ENCODE measurements around the gene SGMS2. TPM values are rescaled to one million over a fixed set of nuclear protein-coding genes. Genes with fewer than 3 reads are reported as not detected.

SGMS2 gene
- total and polyA plus RNA-seq, 2 of the 4 experiments (the other 2 are of a cell fraction), result 13.4 to 37.5 TPM

- dilution Hi-C loops (cut with HindIII; ENCODE audit: low sequenced_read_pairs, unreplicated experiment), result no loop called here
Measured at GRCh38 chr4:107809210-107809609, 15.5 kb upstream of the SGMS2 start.

More at GRCh38 chr4:107809210-107809609, 15.5 kb upstream of the SGMS2 start:
- Histone ChIP-seq H2AK9ac (replicated peaks; ENCODE audit: low read depth, low read length, poor library complexity) (no peak overlapping the region), H3K36me3 (ENCODE audit: control insufficient read depth, insufficient read depth, low read length) (no peaks in the 10 kb centered on the region), H4K5ac (ENCODE audit: low read depth, low read length) (no peak overlapping the region), H4K91ac (ENCODE audit: insufficient read depth, low read depth, low read length) (no peak overlapping the region), H3K9ac (ENCODE audit: low read depth, low read length) (no peak overlapping the region), H2BK5ac (ENCODE audit: low read depth, low read length, poor library complexity, severe bottlenecking) (no peak overlapping the region), H2BK20ac (ENCODE audit: low read depth, low read length) (no peak overlapping the region), H3K18ac (ENCODE audit: low read depth, low read length) (no peak overlapping the region), H3K4ac (ENCODE audit: low read depth, low read length) (no peak overlapping the region), H3K9me1 (ENCODE audit: insufficient read depth, low read length) (no peaks in the 10 kb centered on the region), H3K4me3 (ENCODE audit: insufficient read depth, low read depth, low read length) (no peak overlapping the region), H3K23ac (ENCODE audit: low read depth, low read length) (no peak overlapping the region), H3K14ac (replicated peaks; ENCODE audit: low read depth, low read length) (no peak overlapping the region), H3K56ac (ENCODE audit: extremely low read depth, insufficient read depth, low read length) (no peak overlapping the region), H3K27me3 (ENCODE audit: control insufficient read depth, insufficient read depth, low read length) (peaks cover 18% of the 10 kb centered on the region), H3K9me3 (ENCODE audit: control insufficient read depth, insufficient read depth, low read length) (no peaks in the 10 kb centered on the region), H2AK5ac (ENCODE audit: low read depth, low read length) (no peak overlapping the region), H4K20me1 (ENCODE audit: insufficient read depth, low read length) (no peaks in the 10 kb centered on the region), H4K8ac (ENCODE audit: low read depth in 2 of 2, low read length in 2 of 2) (no peak overlapping the region), H3K4me1 (ENCODE audit: control insufficient read depth, insufficient read depth, low read length) (no peaks in the 10 kb centered on the region), H2AFZ (replicated peaks; ENCODE audit: low read length, poor library complexity) (no peak overlapping the region), H3K4me2 (ENCODE audit: low read depth, low read length) (no peak overlapping the region), H3K79me1 (ENCODE audit: low read depth in 1 of 2, low read length in 2 of 2) (no peaks in the 10 kb centered on the region), H3K27ac (ENCODE audit: insufficient read depth, low read length) (no peak overlapping the region), H2BK120ac (ENCODE audit: low read depth, low read length) (no peak overlapping the region), H2BK15ac (ENCODE audit: low read depth, low read length) (no peak overlapping the region)
- in situ Hi-C loops (cut with MboI; ENCODE audit: low sequenced_read_pairs) (no loop called here), intact Hi-C loops (cut with micrococcal nuclease) (no loop called here)
- no peak for DNase-seq
- WGBS, 2 experiments (ENCODE audit: extremely low coverage in 2 of 2, insufficient read length in 1 of 2), result 77% methylated on average over 1 of the region's 4 CpGs; no CpG with 5 or more reads in 1 of the 2 experiments
- ChIA-PET CTCF (interaction anchor here (1.5 kb wide), 1 partner anchor 53 kb away, joined by 3 read pairs; no protein-coding TSS in a partner anchor), POLR2A (ENCODE audit: unreplicated experiment) (no interaction called here)
- no peak for ATAC-seq (ENCODE audit: low read depth)
- TF ChIP-seq NFE2L2 (IDR thresholded peaks at IDR 0.05; ENCODE audit: low read depth, low read length), result no peak
- TF ChIP-seq, protein P1, sequence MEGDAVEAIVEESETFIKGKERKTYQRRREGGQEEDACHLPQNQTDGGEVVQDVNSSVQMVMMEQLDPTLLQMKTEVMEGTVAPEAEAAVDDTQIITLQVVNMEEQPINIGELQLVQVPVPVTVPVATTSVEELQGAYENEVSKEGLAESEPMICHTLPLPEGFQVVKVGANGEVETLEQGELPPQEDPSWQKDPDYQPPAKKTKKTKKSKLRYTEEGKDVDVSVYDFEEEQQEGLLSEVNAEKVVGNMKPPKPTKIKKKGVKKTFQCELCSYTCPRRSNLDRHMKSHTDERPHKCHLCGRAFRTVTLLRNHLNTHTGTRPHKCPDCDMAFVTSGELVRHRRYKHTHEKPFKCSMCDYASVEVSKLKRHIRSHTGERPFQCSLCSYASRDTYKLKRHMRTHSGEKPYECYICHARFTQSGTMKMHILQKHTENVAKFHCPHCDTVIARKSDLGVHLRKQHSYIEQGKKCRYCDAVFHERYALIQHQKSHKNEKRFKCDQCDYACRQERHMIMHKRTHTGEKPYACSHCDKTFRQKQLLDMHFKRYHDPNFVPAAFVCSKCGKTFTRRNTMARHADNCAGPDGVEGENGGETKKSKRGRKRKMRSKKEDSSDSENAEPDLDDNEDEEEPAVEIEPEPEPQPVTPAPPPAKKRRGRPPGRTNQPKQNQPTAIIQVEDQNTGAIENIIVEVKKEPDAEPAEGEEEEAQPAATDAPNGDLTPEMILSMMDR (conservative IDR thresholded peaks at IDR 0.05; ENCODE audit: low read depth, low read length), result no peak
- no peak for TF ChIP-seq POLR2A (IDR thresholded peaks at IDR 0.05; ENCODE audit: low read depth, low read length)
- TF ChIP-seq ELK1 (IDR thresholded peaks at IDR 0.05; ENCODE audit: borderline replicate concordance, low read depth, low read length), result no peak
- no peak for TF ChIP-seq CHD1 (IDR thresholded peaks at IDR 0.05; ENCODE audit: low read depth, low read length)
- no peak for TF ChIP-seq MAFK (IDR thresholded peaks at IDR 0.05; ENCODE audit: low read depth, low read length)
- no peak for TF ChIP-seq RAD21 (IDR thresholded peaks at IDR 0.05; ENCODE audit: low read length)
- TF ChIP-seq MXI1 (IDR thresholded peaks at IDR 0.05; ENCODE audit: borderline replicate concordance, low read depth, low read length), result no peak
- TF ChIP-seq CEBPB (IDR thresholded peaks at IDR 0.05; ENCODE audit: low read depth, low read length), result no peak
- BruUV-seq (replicated peaks), result no TSS peak
